HEK293 (cell line): Measurements from ENCODE around the gene EEIG2.
"Not testable (repeated sequence)": the region's sequence is repeated elsewhere in the genome, so short reads cannot be mapped to it uniquely, and the experiment has no call there.

ENCODE experiments used
- CTCF ChIP-seq: fragments of 450-650 bp; formaldehyde crosslinking; IDR thresholded peaks from 2 replicates; pipeline ENCODE4 v1.5.1; 2016; ENCODE audit warnings: missing biosample characterization, missing genetic modification characterization
- REPIN1 ChIP-seq: fragments of 450-650 bp; formaldehyde crosslinking; IDR thresholded peaks from 2 replicates; pipeline ENCODE4 v1.5.1; 2017; ENCODE audit warnings: missing biosample characterization, missing genetic modification characterization, low read depth
- REST ChIP-seq: fragments of 450-650 bp; formaldehyde crosslinking; IDR thresholded peaks from 2 replicates; pipeline ENCODE4 v1.5.1; 2016; ENCODE audit warnings: missing biosample characterization, missing genetic modification characterization
- ZBTB1 ChIP-seq: fragments of 450-650 bp; formaldehyde crosslinking; IDR thresholded peaks from 2 replicates; pipeline ENCODE4 v1.5.1; 2016; ENCODE audit warnings: missing biosample characterization, missing genetic modification characterization
- ZBTB6 ChIP-seq: fragments of 450-650 bp; formaldehyde crosslinking; IDR thresholded peaks from 2 replicates; pipeline ENCODE4 v1.5.1; 2017; ENCODE audit warnings: missing biosample characterization, missing genetic modification characterization
- ZNF274 ChIP-seq, 2 experiments: fragments of 200-500 bp in 1 of 2; fragments of 450-650 bp in 1 of 2; sonication (Bioruptor generic) in 1 of 2; formaldehyde crosslinking in 1 of 2; IDR thresholded peaks; 2 replicates each; pipeline versions ENCODE4 v1.5.1 to v1.6.1; 2014 to 2016; ENCODE audit warnings: borderline replicate concordance in 1 of 2, inconsistent platforms in 1 of 2, low read length in 1 of 2, missing biosample characterization in 1 of 2, missing genetic modification characterization in 1 of 2
- ZNF623 ChIP-seq: fragments of 450-650 bp; formaldehyde crosslinking; IDR thresholded peaks from 2 replicates; pipeline ENCODE4 v1.5.1; 2016; ENCODE audit warnings: missing biosample characterization, missing genetic modification characterization

GRCh38 chr1:108536021-108536420 is 23.9 kb upstream of the EEIG2 start:
- not testable (repeated sequence) for TF ChIP-seq ZBTB1 (tag by site-specific recombination); ZNF623 (tag by site-specific recombination); ZNF274 (IDR thresholded peaks at IDR 0.05; ENCODE audit: low read length); ZNF274 (tag by site-specific recombination; IDR thresholded peaks at IDR 0.05; ENCODE audit: borderline replicate concordance); REST (tag by site-specific recombination); CTCF; ZBTB6 (tag by site-specific recombination); REPIN1 (tag by site-specific recombination)
